HepG2 (cell line): ENCODE measurements around the gene RAB29.

ENCODE experiments used
- ZBTB20 ChIP-seq: sonication (generic); formaldehyde crosslinking; IDR thresholded peaks from 2 replicates; pipeline ENCODE4 v1.8.1; 2023; ENCODE audit warnings: missing genetic modification reagents, low read depth, mild to moderate bottlenecking, borderline replicate concordance
- ZFP1 ChIP-seq: IDR thresholded peaks from 2 replicates; pipeline ENCODE4 v1.6.1; 2016
- TF ChIP-seq, protein P1 (sequence below): sonication (generic); formaldehyde crosslinking; IDR thresholded peaks from 2 replicates; pipeline ENCODE4 v1.5.0; 2020; ENCODE audit warnings: mild to moderate bottlenecking, missing genetic modification reagents, moderate library complexity

DNA sequence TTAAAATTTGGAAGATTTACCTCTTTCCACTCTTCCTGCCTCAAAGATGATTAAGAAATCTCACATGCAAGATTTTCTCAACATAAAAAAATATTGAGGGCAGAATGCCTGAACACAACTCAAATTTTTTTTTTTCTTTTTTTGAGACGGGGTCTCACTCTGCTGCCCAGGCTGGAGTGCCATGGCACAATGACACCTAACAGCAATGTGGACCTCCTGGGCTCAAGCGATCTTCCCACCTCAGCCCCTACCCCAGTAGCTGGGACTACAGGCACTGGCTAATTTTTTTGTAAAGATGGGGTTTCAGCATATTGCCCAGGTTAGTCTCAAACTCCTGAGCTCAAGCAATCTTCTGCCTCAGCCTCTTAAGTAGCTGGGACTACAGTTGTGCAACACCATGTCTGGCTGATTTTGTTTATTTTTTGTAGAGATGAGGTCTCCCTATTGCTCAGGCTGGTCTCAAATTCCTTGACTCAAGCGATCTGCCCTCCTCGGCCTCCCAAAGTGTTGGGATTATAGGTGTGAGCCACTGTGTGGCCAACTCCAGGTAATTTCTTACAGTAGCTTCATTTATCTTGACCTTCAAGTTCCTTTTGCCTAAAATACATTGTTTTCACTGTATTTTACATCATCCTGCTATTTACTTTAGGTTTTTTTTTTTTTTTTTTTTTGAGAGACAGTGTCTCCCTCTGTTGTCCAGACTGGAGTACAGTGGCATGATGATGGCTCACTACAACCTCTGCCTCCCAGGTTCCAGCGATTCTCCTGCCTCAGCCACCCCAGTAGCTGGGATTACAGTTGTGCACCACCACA, 35.7 kb downstream of the RAB29 start:
- TF ChIP-seq, protein P1, sequence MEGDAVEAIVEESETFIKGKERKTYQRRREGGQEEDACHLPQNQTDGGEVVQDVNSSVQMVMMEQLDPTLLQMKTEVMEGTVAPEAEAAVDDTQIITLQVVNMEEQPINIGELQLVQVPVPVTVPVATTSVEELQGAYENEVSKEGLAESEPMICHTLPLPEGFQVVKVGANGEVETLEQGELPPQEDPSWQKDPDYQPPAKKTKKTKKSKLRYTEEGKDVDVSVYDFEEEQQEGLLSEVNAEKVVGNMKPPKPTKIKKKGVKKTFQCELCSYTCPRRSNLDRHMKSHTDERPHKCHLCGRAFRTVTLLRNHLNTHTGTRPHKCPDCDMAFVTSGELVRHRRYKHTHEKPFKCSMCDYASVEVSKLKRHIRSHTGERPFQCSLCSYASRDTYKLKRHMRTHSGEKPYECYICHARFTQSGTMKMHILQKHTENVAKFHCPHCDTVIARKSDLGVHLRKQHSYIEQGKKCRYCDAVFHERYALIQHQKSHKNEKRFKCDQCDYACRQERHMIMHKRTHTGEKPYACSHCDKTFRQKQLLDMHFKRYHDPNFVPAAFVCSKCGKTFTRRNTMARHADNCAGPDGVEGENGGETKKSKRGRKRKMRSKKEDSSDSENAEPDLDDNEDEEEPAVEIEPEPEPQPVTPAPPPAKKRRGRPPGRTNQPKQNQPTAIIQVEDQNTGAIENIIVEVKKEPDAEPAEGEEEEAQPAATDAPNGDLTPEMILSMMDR (CRISPR knock-in tag) = peak; percentile 34
- TF ChIP-seq ZBTB20 (no peak), ZFP1 (CRISPR knock-in tag) (no peak)
